Panc1 (cell line): Measurements from ENCODE around the gene CYP2C19. TPM values are rescaled to one million over a fixed set of nuclear protein-coding genes. Genes with fewer than 3 reads are reported as not detected.
"Not testable (repeated sequence)": the region's sequence is repeated elsewhere in the genome, so short reads cannot be mapped to it uniquely, and the experiment has no call there.

Source experiments
- ATAC-seq: fragments of 200-7000 bp; cut with Tn5 transposase; 2 replicates; pipeline ENCODE4 v1.9.1; 2020; ENCODE audit warnings: mild to moderate bottlenecking, moderate library complexity
- BruUV-seq: library from RNA; stranded (reverse); fragments of 400-500 nt; replicated peaks from 2 replicates; lab custom pipeline; 2021; lab: Mats Ljungman, UMichigan
- CTCF ChIA-PET: fragments of 300-600 bp; sonication (Branson Sonifier 250); formaldehyde crosslinking; loops from one replicate; lab custom pipeline; 2022; ENCODE audit warnings: antibody characterized with exemption; lab: Charles Lee
- POLR2A ChIA-PET: fragments of 300-600 bp; sonication (Branson Sonifier 250); formaldehyde crosslinking; loops from one replicate; lab custom pipeline; 2022; ENCODE audit warnings: antibody characterized with exemption; lab: Charles Lee
- DNase-seq: peaks from one replicate; pipeline ENCODE4 v3.0.0-alpha.2; 2010; ENCODE audit warnings: low read depth, low spot score
- H3K27ac ChIP-seq: 2 replicates; pipeline ENCODE4 v1.5.1; 2011; ENCODE audit warnings: mild to moderate bottlenecking, low read length, inconsistent platforms
- H3K27me3 ChIP-seq: fragments of 200-500 bp; sonication (Bioruptor generic); 2 replicates; pipeline ENCODE4 v1.6.0; 2014; ENCODE audit warnings: low read length, inconsistent platforms; ENCODE audit not compliant: control insufficient read depth, insufficient read depth
- H3K36me3 ChIP-seq: fragments of 200-500 bp; sonication (Bioruptor generic); 2 replicates; pipeline ENCODE4 v1.5.1; 2014; ENCODE audit warnings: inconsistent platforms, mild to moderate bottlenecking, low read length, moderate library complexity; ENCODE audit not compliant: control insufficient read depth, insufficient read depth
- H3K4me1 ChIP-seq: 2 replicates; pipeline ENCODE4 v1.5.1; 2011; ENCODE audit warnings: inconsistent platforms, mild to moderate bottlenecking, low read length, moderate library complexity; ENCODE audit not compliant: control insufficient read depth, insufficient read depth
- H3K4me3 ChIP-seq, 2 experiments: 2 replicates each; pipeline ENCODE4 v1.5.1; 2011 to 2012; ENCODE audit warnings: low read depth in 2 of 2, low read length in 2 of 2, mild to moderate bottlenecking in 2 of 2, inconsistent platforms in 1 of 2, moderate library complexity in 1 of 2
- H3K9me3 ChIP-seq: fragments of 200-500 bp; sonication (Bioruptor generic); 2 replicates; pipeline ENCODE4 v1.5.1; 2014; ENCODE audit warnings: low read depth, mild to moderate bottlenecking, inconsistent platforms, low read length, moderate library complexity; ENCODE audit not compliant: control insufficient read depth, insufficient read depth
- POLR2AphosphoS5 ChIP-seq: IDR thresholded peaks from 2 replicates; pipeline ENCODE4 v1.6.1; 2012; ENCODE audit warnings: mild to moderate bottlenecking, low read depth, low read length, moderate library complexity
- SIN3A ChIP-seq: IDR thresholded peaks from 2 replicates; pipeline ENCODE4 v1.6.1; 2012; ENCODE audit warnings: low read depth, mild to moderate bottlenecking, low read length, moderate library complexity, borderline replicate concordance; ENCODE audit not compliant: insufficient read depth
- TCF7L2 ChIP-seq: IDR thresholded peaks from 2 replicates; pipeline ENCODE4 v1.6.1; 2011; ENCODE audit warnings: mild to moderate bottlenecking, low read depth, low read length, inconsistent platforms
- in situ Hi-C: cut with HindIII; loops from 2 replicates; pipeline ENCODE4 v1.10.0; 2016; ENCODE audit warnings: low sequenced_read_pairs, low pct_unique_long_range_greater_than_20kb
- intact Hi-C: fragments of 100-400 bp; cut with micrococcal nuclease; formaldehyde crosslinking; loops from one replicate; pipeline ENCODE4 v1.10.0; 2022; ENCODE audit not compliant: unreplicated experiment
- total RNA-seq: library from RNA; stranded (reverse); gene quantifications from one replicate; pipeline ENCODE4 v1.2.1, GENCODE V29; 2021; ENCODE audit not compliant: unreplicated experiment
- TF ChIP-seq, protein P1 (sequence below), 2 experiments: IDR thresholded peaks; 2 replicates each; pipeline ENCODE4 v1.6.1; 2011 to 2012; ENCODE audit warnings: low read depth in 2 of 2, control low read depth in 1 of 2, low read length in 1 of 2, mild to moderate bottlenecking in 1 of 2, moderate library complexity in 1 of 2; ENCODE audit not compliant: insufficient read depth in 1 of 2
- TF ChIP-seq, protein P2 (sequence below): fragments of 450-650 bp; IDR thresholded peaks from 2 replicates; pipeline ENCODE4 v1.5.1; 2017; ENCODE audit warnings: mild to moderate bottlenecking

Gene CYP2C19
- total RNA-seq, 1 experiment from 2014 or later, result 0.15 TPM

GRCh38 chr10:94757916-94758315 is 4.6 kb upstream of the CYP2C19 start:
- no peak overlapping the region for H3K4me3 ChIP-seq
- ChIA-PET POLR2A (no interaction called here), CTCF (no interaction called here)
- in situ Hi-C loops, result no loop called here
- no peak for TF ChIP-seq POLR2AphosphoS5
- TF ChIP-seq, protein P1, sequence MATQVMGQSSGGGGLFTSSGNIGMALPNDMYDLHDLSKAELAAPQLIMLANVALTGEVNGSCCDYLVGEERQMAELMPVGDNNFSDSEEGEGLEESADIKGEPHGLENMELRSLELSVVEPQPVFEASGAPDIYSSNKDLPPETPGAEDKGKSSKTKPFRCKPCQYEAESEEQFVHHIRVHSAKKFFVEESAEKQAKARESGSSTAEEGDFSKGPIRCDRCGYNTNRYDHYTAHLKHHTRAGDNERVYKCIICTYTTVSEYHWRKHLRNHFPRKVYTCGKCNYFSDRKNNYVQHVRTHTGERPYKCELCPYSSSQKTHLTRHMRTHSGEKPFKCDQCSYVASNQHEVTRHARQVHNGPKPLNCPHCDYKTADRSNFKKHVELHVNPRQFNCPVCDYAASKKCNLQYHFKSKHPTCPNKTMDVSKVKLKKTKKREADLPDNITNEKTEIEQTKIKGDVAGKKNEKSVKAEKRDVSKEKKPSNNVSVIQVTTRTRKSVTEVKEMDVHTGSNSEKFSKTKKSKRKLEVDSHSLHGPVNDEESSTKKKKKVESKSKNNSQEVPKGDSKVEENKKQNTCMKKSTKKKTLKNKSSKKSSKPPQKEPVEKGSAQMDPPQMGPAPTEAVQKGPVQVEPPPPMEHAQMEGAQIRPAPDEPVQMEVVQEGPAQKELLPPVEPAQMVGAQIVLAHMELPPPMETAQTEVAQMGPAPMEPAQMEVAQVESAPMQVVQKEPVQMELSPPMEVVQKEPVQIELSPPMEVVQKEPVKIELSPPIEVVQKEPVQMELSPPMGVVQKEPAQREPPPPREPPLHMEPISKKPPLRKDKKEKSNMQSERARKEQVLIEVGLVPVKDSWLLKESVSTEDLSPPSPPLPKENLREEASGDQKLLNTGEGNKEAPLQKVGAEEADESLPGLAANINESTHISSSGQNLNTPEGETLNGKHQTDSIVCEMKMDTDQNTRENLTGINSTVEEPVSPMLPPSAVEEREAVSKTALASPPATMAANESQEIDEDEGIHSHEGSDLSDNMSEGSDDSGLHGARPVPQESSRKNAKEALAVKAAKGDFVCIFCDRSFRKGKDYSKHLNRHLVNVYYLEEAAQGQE (IDR thresholded peaks at IDR 0.05; ENCODE audit: insufficient read depth in 1 of 2, low read depth in 2 of 2, low read length in 1 of 2), result no peak
- TF ChIP-seq, protein P2, sequence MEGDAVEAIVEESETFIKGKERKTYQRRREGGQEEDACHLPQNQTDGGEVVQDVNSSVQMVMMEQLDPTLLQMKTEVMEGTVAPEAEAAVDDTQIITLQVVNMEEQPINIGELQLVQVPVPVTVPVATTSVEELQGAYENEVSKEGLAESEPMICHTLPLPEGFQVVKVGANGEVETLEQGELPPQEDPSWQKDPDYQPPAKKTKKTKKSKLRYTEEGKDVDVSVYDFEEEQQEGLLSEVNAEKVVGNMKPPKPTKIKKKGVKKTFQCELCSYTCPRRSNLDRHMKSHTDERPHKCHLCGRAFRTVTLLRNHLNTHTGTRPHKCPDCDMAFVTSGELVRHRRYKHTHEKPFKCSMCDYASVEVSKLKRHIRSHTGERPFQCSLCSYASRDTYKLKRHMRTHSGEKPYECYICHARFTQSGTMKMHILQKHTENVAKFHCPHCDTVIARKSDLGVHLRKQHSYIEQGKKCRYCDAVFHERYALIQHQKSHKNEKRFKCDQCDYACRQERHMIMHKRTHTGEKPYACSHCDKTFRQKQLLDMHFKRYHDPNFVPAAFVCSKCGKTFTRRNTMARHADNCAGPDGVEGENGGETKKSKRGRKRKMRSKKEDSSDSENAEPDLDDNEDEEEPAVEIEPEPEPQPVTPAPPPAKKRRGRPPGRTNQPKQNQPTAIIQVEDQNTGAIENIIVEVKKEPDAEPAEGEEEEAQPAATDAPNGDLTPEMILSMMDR, result no peak
- TF ChIP-seq SIN3A, result no peak
- no peak for TF ChIP-seq TCF7L2
- H3K9me3 ChIP-seq, result no peaks in the 10 kb centered on the region
- ATAC-seq (no peak), DNase-seq (no peak)
- no peaks in the 10 kb centered on the region for H3K36me3 ChIP-seq
- H3K27ac ChIP-seq, result no peak overlapping the region
- BruUV-seq, result no TSS peak
- no peaks in the 10 kb centered on the region for H3K4me1 ChIP-seq
- no peaks in the 10 kb centered on the region for H3K27me3 ChIP-seq
- intact Hi-C loops, result no loop called here

- DNase-seq (no peak), ATAC-seq (no peak)
- Histone ChIP-seq H3K27ac (no peak overlapping the region), H3K4me1 (no peaks in the 10 kb centered on the region), H3K27me3 (no peaks in the 10 kb centered on the region), H3K36me3 (no peaks in the 10 kb centered on the region), H3K9me3 (no peaks in the 10 kb centered on the region), H3K4me3 (no peak overlapping the region)
- TF ChIP-seq TCF7L2 (no peak), SIN3A (no peak), POLR2AphosphoS5 (no peak)
- TF ChIP-seq, protein P1 (IDR thresholded peaks at IDR 0.05; ENCODE audit: insufficient read depth in 1 of 2, low read depth in 2 of 2, low read length in 1 of 2), result no peak
- TF ChIP-seq, protein P2, result no peak
- in situ Hi-C loops (no loop called here), intact Hi-C loops (no loop called here)
- POLR2A ChIA-PET, result no interaction called here
- CTCF ChIA-PET, result no interaction called here
- BruUV-seq, result no TSS peak
Observed at GRCh38 chr10:94760586-94761178, 1.8 kb upstream of the CYP2C19 start.

- H3K27me3 ChIP-seq, H3K9me3 ChIP-seq, BruUV-seq, POLR2A ChIA-PET, H3K27ac ChIP-seq, intact Hi-C loops, in situ Hi-C loops, H3K36me3 ChIP-seq, ATAC-seq, H3K4me3 ChIP-seq, DNase-seq, CTCF ChIA-PET, H3K4me1 ChIP-seq: not testable (repeated sequence)
Observed at GRCh38 chr10:94775425-94775824, 12.9 kb downstream of the CYP2C19 start.
